Mammary epithelial cell (primary cell): ENCODE results near the gene PKIG.

Experiments used
- CTCF ChIP-seq, 2 donors: IDR thresholded peaks in 1 of 2; conservative IDR thresholded peaks in 1 of 2; 2 replicates each; pipeline ENCODE4 v1.5.1; 2011 to 2012; ENCODE audit warnings: inconsistent platforms in 2 of 2, low read length in 2 of 2, mild to moderate bottlenecking in 2 of 2, control low read depth in 1 of 2, low read depth in 1 of 2; ENCODE audit not compliant: insufficient read depth in 1 of 2; ENCODE audit errors: extremely low read depth in 1 of 2
- EZH2 ChIP-seq: IDR thresholded peaks from 2 replicates; pipeline ENCODE4 v1.6.1; 2012; ENCODE audit warnings: low read length, inconsistent platforms, borderline replicate concordance

- TF ChIP-seq CTCF (conservative IDR thresholded peaks at IDR 0.05 in 1 of 2, IDR thresholded peaks at IDR 0.05 in 1 of 2; ENCODE audit: extremely low read depth in 1 of 2, insufficient read depth in 1 of 2, low read depth in 1 of 2, low read length in 2 of 2), result no peak
- TF ChIP-seq EZH2, result no peak
These were observed 23.1 kb upstream of the PKIG start for GRCh38 chr20:44559302-44559701.
